ENCODE results near the gene CCP110.

The CCP110 gene

DNA sequence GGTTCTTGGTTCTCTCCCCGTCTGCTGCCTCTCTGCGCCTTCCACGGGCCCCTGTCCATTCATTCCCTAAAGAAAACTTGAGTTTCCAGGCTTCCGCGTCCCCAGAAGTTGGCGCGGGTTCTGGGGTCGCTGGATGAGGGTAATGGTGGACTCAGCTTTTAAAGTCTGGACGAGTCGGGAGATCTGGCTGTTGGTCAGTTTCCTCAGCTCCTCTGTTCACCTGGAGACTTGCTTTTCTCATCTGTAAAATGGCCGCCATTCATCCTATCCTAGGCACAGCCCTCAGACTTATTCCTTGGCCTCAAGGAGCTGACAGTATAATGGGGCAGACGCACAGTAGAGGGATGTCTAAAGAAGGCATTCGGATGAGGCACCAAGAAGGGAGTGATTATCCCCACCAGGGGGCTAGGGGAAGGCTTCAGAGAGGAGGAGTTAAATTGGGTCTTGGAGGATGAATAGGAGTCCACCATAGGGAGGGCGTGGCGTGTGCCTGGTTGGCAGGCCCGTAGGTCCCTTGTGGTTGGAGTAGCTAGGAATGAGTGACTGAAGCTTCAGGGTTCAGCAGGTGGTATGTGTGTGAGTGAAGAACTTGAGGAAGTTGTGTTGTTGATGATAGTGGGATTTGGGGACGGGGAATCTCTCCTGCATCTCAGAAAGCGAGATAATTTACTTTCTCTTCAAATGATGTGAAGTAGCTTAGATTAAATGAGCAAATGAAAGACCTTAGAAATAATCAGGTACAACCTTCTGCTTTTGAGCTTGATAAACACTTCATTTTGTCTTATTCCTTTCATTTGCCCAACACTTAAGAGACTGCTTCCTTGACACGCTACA is 32.4 kb downstream of the CCP110 start:
- no peak for TF ChIP-seq GATA3 (IDR thresholded peaks at IDR 0.05; ENCODE audit: low read depth, low read length)
- no peak for TF ChIP-seq GATA2 (IDR thresholded peaks at IDR 0.05; ENCODE audit: low read depth, low read length)

DNA sequence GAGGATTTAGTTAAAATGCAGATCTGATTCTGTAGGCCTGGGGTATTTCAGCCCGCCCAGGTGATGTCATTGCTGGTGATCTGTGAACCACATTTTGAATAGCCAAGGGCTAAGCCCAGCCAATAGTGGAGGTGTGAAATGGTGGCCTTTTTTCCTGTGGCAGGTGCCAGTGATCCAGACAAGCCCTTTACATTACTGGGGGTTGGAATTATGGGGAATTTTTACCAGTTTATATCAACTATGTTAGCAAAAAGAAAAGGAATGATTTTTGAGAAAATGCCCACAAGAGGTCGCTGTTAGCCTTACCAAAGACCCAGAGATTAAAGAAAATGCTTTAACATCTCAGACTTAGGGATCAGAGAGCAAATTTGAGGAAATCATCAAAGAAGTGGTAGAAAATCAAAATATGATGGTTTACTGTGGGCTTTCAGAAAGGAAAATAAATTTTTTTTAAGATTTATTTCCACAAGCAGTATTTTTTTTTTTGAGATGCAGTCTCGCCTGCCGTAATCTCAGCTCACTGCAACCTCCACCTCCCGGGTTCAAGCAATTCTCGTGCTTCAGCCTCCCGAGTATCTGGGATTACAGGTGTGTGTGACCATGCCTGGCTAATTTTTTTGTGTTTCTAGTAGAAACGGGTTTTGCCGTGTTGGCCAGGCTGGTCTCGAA is 35.6 kb downstream of the CCP110 start:
- TF ChIP-seq GATA3 (IDR thresholded peaks at IDR 0.05; ENCODE audit: low read depth, low read length) (no peak), GATA2 (IDR thresholded peaks at IDR 0.05; ENCODE audit: low read depth, low read length) (no peak)

DNA sequence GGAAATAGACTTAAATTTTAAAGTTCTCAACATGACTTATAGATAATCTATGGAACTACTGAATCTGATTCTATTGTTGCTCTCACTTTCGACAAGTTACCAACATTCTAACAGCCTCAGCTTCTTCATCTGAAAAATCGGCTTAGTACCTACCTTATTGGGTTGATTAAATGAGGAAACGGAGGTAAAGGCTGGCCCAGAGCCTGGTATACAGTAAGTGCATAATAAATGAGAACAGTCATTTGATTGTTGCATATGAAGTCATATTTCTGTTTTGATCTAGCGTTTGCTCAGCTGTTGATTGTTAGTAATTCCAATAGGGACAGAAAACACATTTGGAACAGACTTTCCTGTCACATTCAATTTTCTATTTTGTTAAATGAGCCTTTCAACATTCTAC is 36.3 kb downstream of the CCP110 start:
- TF ChIP-seq GATA2 (IDR thresholded peaks at IDR 0.05; ENCODE audit: low read depth, low read length) (no peak), GATA3 (IDR thresholded peaks at IDR 0.05; ENCODE audit: low read depth, low read length) (no peak)

DNA sequence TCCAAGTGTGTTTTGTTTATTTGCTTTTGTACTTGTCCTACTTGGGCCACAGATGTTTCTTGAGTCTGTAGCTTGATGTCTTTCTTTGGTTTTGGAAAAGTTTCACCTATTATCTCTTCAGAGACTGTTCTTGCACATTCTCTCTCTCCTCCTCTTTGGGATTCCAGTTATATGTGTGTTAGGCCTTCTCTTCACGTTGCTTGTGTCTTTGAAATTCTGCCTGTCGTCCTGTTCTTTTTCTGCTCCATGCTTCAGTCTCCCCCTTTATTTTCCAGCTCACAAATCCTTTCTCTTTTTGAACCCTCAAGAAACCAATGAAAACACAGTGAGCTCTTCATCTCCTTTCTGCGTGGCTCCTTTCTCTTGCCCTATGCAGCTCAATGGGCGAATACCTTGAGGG is 39.6 kb downstream of the CCP110 start:
- TF ChIP-seq GATA3 (IDR thresholded peaks at IDR 0.05; ENCODE audit: low read depth, low read length) (no peak), GATA2 (IDR thresholded peaks at IDR 0.05; ENCODE audit: low read depth, low read length) (no peak)

DNA sequence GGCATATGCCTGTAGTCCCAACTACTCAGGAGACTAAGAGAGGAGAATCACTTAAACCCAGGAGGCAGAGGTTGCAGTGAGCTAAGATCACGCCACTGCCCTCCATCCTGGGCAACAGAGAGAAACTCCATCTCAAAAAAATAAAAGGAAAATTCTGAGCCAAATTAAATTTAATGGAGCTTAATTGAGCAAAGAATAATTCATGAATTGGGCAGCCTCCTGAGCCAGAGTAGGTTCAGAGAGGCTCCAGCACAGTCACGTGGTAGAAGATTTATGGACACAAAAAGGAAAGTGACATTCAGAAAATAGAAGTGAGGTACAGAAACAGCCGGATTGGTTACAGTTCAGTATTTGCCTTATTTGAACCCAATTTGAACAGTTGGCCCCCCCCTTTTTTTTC is 42.6 kb downstream of the CCP110 start:
- TF ChIP-seq GATA3 (IDR thresholded peaks at IDR 0.05; ENCODE audit: low read depth, low read length) (no peak), GATA2 (IDR thresholded peaks at IDR 0.05; ENCODE audit: low read depth, low read length) (no peak)

DNA sequence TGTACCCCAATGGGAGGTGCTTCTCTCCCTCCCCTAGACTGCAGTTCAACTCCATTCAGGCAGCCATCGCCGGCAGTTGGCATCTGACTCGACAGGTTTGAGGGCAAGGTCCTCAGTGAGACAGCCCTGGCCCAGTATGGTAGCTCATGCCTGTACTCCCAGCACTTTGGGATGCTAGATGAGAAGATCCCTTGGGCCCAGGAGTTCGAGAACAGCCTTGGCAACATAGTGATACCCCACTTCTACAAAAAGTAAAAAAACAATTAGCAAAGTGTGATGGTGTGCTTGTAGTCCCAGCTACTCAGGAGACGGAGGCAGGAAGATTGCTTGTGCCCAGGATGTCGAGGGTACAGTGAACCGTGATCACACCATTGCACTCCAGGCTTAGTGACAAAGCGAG is 43.8 kb downstream of the CCP110 start:
- TF ChIP-seq GATA2 (IDR thresholded peaks at IDR 0.05; ENCODE audit: low read depth, low read length) = no peak
- no peak for TF ChIP-seq GATA3 (IDR thresholded peaks at IDR 0.05; ENCODE audit: low read depth, low read length)

DNA sequence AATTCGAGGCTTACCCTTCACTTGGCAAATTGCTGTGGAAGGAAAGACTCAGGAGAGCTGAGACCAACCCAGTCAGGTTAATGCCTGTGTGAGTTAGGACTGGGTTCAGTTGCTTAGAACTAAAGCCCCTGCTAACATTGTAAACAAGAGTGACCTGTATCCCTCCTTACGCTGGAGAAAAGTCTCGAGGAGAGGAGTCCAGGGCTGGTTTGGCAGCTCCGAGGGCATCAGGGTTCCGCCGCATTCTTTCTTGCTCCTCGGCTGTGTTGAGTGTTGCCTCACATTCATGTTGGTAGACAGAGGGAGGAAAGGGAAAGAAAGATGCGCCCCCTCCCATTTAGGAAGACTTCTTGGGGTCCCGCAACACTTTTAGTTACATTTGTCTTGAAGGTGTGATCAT is 50.3 kb downstream of the CCP110 start:
- TF ChIP-seq GATA3 (IDR thresholded peaks at IDR 0.05; ENCODE audit: low read depth, low read length) = no peak
- no peak for TF ChIP-seq GATA2 (IDR thresholded peaks at IDR 0.05; ENCODE audit: low read depth, low read length)

DNA sequence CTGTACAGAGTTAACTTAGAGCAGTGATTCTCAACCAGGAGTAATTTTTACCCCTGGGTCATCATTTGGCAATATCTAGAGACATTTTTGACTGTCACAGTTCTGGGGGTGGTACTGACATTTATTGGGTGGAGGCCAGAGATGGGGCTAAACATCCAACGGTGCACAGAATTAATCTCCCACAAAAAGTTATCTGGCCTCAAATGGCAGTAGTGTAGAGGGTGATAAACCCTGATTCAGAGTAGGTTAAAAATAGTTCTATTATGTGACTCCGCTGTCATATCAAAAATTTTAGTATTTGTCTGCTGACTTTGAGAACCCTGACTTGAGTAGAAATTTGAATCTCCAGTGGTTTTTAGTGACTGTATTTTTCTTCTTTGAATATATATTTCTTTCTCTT is 50.9 kb downstream of the CCP110 start:
- TF ChIP-seq GATA3 (IDR thresholded peaks at IDR 0.05; ENCODE audit: low read depth, low read length) (no peak), GATA2 (IDR thresholded peaks at IDR 0.05; ENCODE audit: low read depth, low read length) (no peak)

DNA sequence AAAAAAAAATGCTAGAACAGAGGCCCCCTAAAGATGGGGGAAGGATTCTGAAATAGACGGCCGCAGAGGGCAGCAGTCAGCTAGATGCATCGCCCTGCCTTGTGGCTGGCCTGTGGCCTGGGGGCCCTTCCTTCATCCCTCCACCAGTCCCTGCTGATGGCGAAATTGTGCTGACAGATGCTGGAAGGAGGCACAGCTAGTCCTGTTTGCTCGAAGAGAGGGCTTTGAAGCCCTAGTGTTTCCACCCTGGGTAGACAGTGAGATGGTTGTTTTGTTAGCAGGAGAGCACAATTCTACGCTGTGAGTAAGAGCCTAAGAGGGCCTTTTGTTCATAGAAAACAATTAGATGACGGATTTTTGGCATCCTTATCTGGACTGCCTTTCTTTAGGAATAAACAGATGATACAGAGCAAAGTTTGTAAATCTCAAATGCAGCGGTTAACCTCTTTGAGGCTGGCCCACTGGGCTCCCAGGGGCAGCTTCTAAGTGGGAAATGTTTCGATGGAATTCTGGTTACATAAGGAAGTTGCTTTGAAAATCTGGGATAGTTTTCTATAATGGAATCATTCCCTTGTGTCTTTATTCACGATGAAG is 54.7 kb downstream of the CCP110 start:
- TF ChIP-seq GATA2 (IDR thresholded peaks at IDR 0.05; ENCODE audit: low read depth, low read length) = no peak
- no peak for TF ChIP-seq GATA3 (IDR thresholded peaks at IDR 0.05; ENCODE audit: low read depth, low read length)

DNA sequence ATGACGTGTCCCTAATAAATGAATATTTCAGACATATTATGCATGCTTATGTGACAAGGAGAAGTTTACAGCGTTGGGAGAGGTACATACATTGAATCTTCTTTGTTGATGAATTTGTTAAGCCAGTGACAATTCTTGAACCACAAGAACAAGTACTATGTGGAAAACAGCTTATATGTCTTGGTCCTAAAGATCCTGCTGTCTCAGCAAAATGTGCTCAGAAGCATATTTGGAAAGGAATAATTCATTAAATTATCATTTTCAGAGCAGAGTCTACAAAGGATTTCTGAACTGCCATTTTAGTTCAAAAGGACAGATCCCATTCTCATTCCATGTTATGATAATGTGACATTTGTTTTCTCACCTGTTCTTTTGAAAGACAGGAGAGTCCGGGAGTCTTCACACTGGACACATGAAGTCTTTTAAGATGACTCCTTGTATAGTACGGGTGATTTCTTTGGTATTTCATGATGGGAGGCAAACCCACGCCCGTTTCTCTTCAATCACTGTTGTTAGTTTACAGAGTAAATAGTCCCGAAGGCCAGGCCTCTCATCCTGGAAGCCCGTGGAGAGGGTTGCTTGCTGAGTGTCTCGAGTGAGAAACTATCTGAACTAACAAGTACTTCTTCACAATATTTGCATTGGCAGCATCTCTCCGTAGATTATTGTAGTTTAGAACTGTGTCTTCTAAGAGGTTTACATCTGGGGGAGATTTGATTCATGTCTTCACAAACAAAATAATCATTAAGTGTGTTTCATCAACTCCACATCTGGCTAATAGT is 58.5 kb downstream of the CCP110 start:
- no peak for TF ChIP-seq GATA2 (IDR thresholded peaks at IDR 0.05; ENCODE audit: low read depth, low read length)
- no peak for TF ChIP-seq GATA3 (IDR thresholded peaks at IDR 0.05; ENCODE audit: low read depth, low read length)

DNA sequence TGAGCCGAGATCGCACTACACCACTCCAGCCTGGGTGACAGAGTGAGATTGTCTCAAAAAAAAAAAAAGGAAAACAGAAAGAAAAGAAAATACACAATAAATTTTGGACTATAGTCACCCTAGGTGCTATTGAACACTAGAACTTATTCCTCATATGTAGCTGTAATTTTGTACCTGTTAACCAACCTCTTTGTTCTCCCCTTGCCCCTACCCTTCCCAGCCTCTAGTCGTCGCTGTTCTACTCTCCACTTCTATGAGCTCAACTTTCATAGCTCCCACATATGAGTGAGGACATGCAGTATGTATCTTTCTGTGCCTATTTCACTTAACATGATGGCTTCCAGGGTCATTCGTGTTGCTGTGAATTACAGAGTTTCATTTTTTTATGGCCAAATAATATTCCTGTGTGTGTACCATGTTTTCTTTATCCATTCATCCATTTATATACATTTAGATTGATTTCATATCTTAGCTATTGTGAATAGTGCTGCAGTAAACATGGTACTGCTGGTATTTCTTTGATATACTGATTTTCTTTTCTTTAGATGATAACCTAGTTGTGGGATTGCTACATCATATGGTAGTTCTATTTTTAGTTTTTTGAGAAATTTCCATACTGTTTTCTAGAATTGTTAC is 60.0 kb downstream of the CCP110 start:
- TF ChIP-seq GATA2 (IDR thresholded peaks at IDR 0.05; ENCODE audit: low read depth, low read length) (no peak), GATA3 (IDR thresholded peaks at IDR 0.05; ENCODE audit: low read depth, low read length) (no peak)

DNA sequence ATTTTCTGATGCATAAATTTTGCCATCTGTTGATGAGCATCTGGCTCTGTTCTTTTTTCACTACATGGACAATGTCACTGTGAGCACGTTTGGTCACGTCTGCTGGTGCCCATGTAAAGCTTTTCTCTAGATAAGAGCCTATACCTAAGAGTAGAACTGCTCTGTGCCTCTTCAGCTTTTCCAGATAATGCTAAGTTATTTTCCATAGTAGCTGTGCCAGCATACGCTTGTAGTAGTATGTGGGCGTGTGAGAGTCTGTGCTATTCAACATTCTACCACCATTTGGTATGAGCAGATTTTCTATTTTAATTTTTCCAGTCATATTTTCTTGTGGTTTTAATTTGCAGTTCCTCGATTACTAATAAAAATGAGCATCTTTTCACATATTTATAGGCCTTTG is 64.9 kb downstream of the CCP110 start:
- TF ChIP-seq GATA3 (IDR thresholded peaks at IDR 0.05; ENCODE audit: low read depth, low read length) (no peak), GATA2 (IDR thresholded peaks at IDR 0.05; ENCODE audit: low read depth, low read length) (no peak)

DNA sequence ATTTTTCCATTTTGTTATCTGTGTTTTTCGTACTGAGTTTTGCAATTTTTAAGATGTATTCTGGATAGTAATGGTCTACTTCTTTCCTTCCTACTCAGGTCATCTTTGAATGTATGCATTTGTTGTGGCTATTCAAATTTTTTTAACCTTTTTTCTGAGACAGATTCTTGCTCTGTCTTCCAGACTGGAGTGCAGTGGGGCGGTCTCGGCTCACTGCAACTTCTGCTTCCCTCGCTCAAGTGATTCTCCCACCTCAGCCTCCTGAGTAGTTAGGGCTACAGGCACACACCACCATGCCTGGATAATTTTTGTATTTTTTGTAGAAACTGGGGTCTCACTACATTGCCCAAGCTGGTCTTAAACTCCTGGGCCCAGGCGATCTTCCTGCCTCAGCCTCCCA is 65.4 kb downstream of the CCP110 start:
- TF ChIP-seq GATA3 (IDR thresholded peaks at IDR 0.05; ENCODE audit: low read depth, low read length) (no peak), GATA2 (IDR thresholded peaks at IDR 0.05; ENCODE audit: low read depth, low read length) (no peak)

Measured in SH-SY5Y (cell line).